GM12878 (cell line): ENCODE results near the gene CCDC81. TPM values are rescaled to one million over a fixed set of nuclear protein-coding genes. Genes with fewer than 3 reads are reported as not detected.

Source experiments
- ATAC-seq: fragments of 200-7000 bp; cut with Tn5 transposase; 3 replicates; pipeline ENCODE4 v1.9.1; 2020; ENCODE audit warnings: mild to moderate bottlenecking, moderate library complexity
- BruUV-seq: library from RNA; stranded (reverse); fragments of 400-500 nt; replicated peaks from 2 replicates; lab custom pipeline; 2021; lab: Mats Ljungman, UMichigan
- CTCF ChIA-PET: fragments of 300-600 bp; sonication (Branson Sonifier 250); formaldehyde crosslinking; extraction: SDS; loops from one replicate; lab custom pipeline; 2021; ENCODE audit warnings: inconsistent platforms; lab: Yijun Ruan, JAX
- POLR2A ChIA-PET: fragments of 350-600 bp; formaldehyde crosslinking; extraction: SDS; loops from one replicate; lab custom pipeline; 2021; ENCODE audit warnings: inconsistent platforms; lab: Charles Lee
- RAD21 ChIA-PET: fragments of 300-600 bp; sonication (Branson Sonifier 250); formaldehyde crosslinking; loops from one replicate; lab custom pipeline; 2023; ENCODE audit warnings: antibody characterized with exemption; ENCODE audit not compliant: unreplicated experiment; lab: Charles Lee
- SMC1A ChIA-PET: fragments of 300-600 bp; sonication (Branson Sonifier 250); formaldehyde crosslinking; loops from one replicate; lab custom pipeline; 2023; ENCODE audit not compliant: unreplicated experiment, uncharacterized antibody; lab: Charles Lee
- DNase-seq: peaks from one replicate; pipeline ENCODE4 v3.0.0-alpha.2; 2011; ENCODE audit warnings: low read depth, low spot score
- FAIRE-seq: peaks from 3 replicates; lab custom pipeline; 2011; peaks lifted over from hg19 to GRCh38; lab: Jason Lieb, UNC
- H2AFZ ChIP-seq: 2 replicates; pipeline ENCODE4 v1.6.0; 2011; ENCODE audit warnings: low read depth, low read length, control low read depth; ENCODE audit not compliant: control insufficient read depth
- H3K27ac ChIP-seq: 2 replicates; pipeline ENCODE4 v1.5.1; 2011; ENCODE audit warnings: control low read depth; ENCODE audit not compliant: control insufficient read depth, insufficient read depth
- H3K27me3 ChIP-seq, 2 experiments: replicated peaks in 1 of 2; 2 replicates each; pipeline versions ENCODE4 v1.6.0 to v1.6.1; 2011; ENCODE audit warnings: low read length in 1 of 2; ENCODE audit not compliant: control insufficient read depth in 2 of 2, insufficient read depth in 2 of 2
- H3K36me3 ChIP-seq, 2 experiments: 2 replicates each; pipeline ENCODE4 v1.5.1; 2011; ENCODE audit warnings: low read length in 1 of 2; ENCODE audit not compliant: control insufficient read depth in 2 of 2, insufficient read depth in 2 of 2
- H3K4me1 ChIP-seq: 2 replicates; pipeline ENCODE4 v1.6.1; 2011; ENCODE audit warnings: mild to moderate bottlenecking, low read length, moderate library complexity, mixed read lengths; ENCODE audit not compliant: control insufficient read depth, insufficient read depth
- H3K4me2 ChIP-seq: 2 replicates; pipeline ENCODE4 v1.6.0; 2011; ENCODE audit warnings: control low read depth; ENCODE audit not compliant: control insufficient read depth, insufficient read depth
- H3K4me3 ChIP-seq: fragments of 200-600 bp; sonication (generic); 2 replicates; pipeline ENCODE4 v1.5.1; 2016
- H3K79me2 ChIP-seq: 2 replicates; pipeline ENCODE4 v1.6.0; 2011; ENCODE audit warnings: low read length; ENCODE audit not compliant: control insufficient read depth, insufficient read depth
- H3K9ac ChIP-seq: 2 replicates; pipeline ENCODE4 v1.8.0; 2011; ENCODE audit warnings: low read length, control low read depth, mixed read lengths; ENCODE audit not compliant: control insufficient read depth, insufficient read depth
- H3K9me3 ChIP-seq: replicated peaks from 3 replicates; pipeline ENCODE4 v1.5.1; 2011; ENCODE audit warnings: mild to moderate bottlenecking, low read length; ENCODE audit not compliant: control insufficient read depth, insufficient read depth
- H4K20me1 ChIP-seq: 2 replicates; pipeline ENCODE4 v1.6.0; 2011; ENCODE audit not compliant: control insufficient read depth, insufficient read depth
- CTCF ChIP-seq, 3 experiments: IDR thresholded peaks in 2 of 3; conservative IDR thresholded peaks in 1 of 3; 2 replicates each; pipeline ENCODE4 v1.5.1; 2011; ENCODE audit warnings: low read depth in 3 of 3, low read length in 3 of 3, mild to moderate bottlenecking in 3 of 3, control low read depth in 2 of 3, moderate library complexity in 2 of 3, inconsistent platforms in 1 of 3, mixed read lengths in 1 of 3; ENCODE audit not compliant: control insufficient read depth in 2 of 3, insufficient read depth in 1 of 3; ENCODE audit errors: extremely low read depth in 1 of 3
- GABPA ChIP-seq: IDR thresholded peaks from 2 replicates; pipeline ENCODE4 v1.6.1; 2014; ENCODE audit warnings: antibody characterized with exemption, low read depth, mild to moderate bottlenecking, inconsistent platforms
- MEF2B ChIP-seq: fragments of 450-650 bp; IDR thresholded peaks from 2 replicates; pipeline ENCODE4 v1.6.1; 2018; ENCODE audit warnings: mild to moderate bottlenecking, moderate library complexity; ENCODE audit not compliant: partially characterized antibody, poor library complexity, severe bottlenecking
- ZBTB4 ChIP-seq: fragments of 450-650 bp; formaldehyde crosslinking; IDR thresholded peaks from 2 replicates; pipeline ENCODE4 v1.4.0; 2022; ENCODE audit warnings: mild to moderate bottlenecking, moderate library complexity
- ZZZ3 ChIP-seq: IDR thresholded peaks from 2 replicates; pipeline ENCODE4 v1.6.1; 2011; ENCODE audit warnings: low read depth; ENCODE audit not compliant: control insufficient read depth, insufficient read length
- in situ Hi-C: fragments of 300-500 bp; cut with MboI; formaldehyde crosslinking; loops from 9 replicates; pipeline ENCODE4 v1.14.3; 2018; ENCODE audit warnings: mixed read lengths
- intact Hi-C: fragments of 100-400 bp; cut with micrococcal nuclease; formaldehyde crosslinking; loops from one replicate; pipeline ENCODE4 v1.14.2; 2022; ENCODE audit not compliant: unreplicated experiment
- polyA plus RNA-seq, 11 experiments: library from polyadenylated mRNA; depleted of rRNA in 4 of 11; unstranded in 6 of 11; stranded (reverse) in 5 of 11; fragments of >200 nt; fragmentation: Nextera tagmentation in 4 of 11; fragmentation: Illumina TruSeq in 1 of 11; extraction: Ambion mirVana in 4 of 11; extraction: Trizol in 1 of 11; gene quantifications; 1 replicate in 1 of 11; 2 replicates in 10 of 11; pipeline versions ENCODE4 v1.2.1 to v1.2.3, GENCODE V29; 2011 to 2016; ENCODE audit warnings: inconsistent platforms in 2 of 11, missing spikeins in 2 of 11, low read depth in 1 of 11
- total RNA-seq, 4 experiments: library from RNA; depleted of rRNA in 3 of 4; stranded (reverse); fragments of >200 nt in 3 of 4; fragmentation: Illumina TruSeq in 1 of 4; extraction: Trizol in 1 of 4; gene quantifications; 2 replicates each; pipeline versions ENCODE4 v1.2.1 to v1.2.3, GENCODE V29; 2013 to 2021

The CCDC81 gene
- total and polyA plus RNA-seq, 10 of the 15 experiments (the other 5 are each of a cell fraction or from before 2014, with no cell fraction given) = 0.06 to 0.53 (median 0.22) TPM

GRCh38 chr11:86377972-86378371, 3.3 kb downstream of the CCDC81 start:
- DNase-seq (no peak), FAIRE-seq (no peak), ATAC-seq (no peak)
- POLR2A ChIA-PET = interaction anchor here (0.5 kb wide), 1 partner anchor 398 kb away, joined by 3 read pairs; no protein-coding TSS in a partner anchor
- H3K9ac ChIP-seq = no peak overlapping the region
- intact Hi-C loops (no loop called here), in situ Hi-C loops (no loop called here)
- H2AFZ ChIP-seq = no peak overlapping the region
- RAD21 ChIA-PET = no interaction called here
- H3K79me2 ChIP-seq = no peaks in the 10 kb centered on the region
- H3K36me3 ChIP-seq = no peaks in the 10 kb centered on the region
- no peak overlapping the region for H3K4me2 ChIP-seq
- H3K27me3 ChIP-seq = no peaks in the 10 kb centered on the region; a peak in 1 of 4 replicates
- H3K27ac ChIP-seq = no peak overlapping the region
- CTCF ChIA-PET = no interaction called here
- H3K9me3 ChIP-seq = no peaks in the 10 kb centered on the region; the same call in 2 of the 3 replicates
- no peaks in the 10 kb centered on the region for H3K4me1 ChIP-seq
- no peaks in the 10 kb centered on the region for H4K20me1 ChIP-seq
- H3K4me3 ChIP-seq = no peak overlapping the region
- no TSS peak for BruUV-seq
- SMC1A ChIA-PET = no interaction called here
- TF ChIP-seq ZZZ3 (no peak), ZBTB4 (CRISPR knock-in tag) (no peak), MEF2B (no peak), CTCF (IDR thresholded peaks at IDR 0.05 in 2 of 3, conservative IDR thresholded peaks at IDR 0.05 in 1 of 3; ENCODE audit: control insufficient read depth in 2 of 3, extremely low read depth in 1 of 3, insufficient read depth in 1 of 3, low read depth in 3 of 3, low read length in 3 of 3) (no peak), GABPA (no peak)
